KOPT-K1 (cell line): ENCODE results near the gene DLG2.

Source experiments
- H3K27ac ChIP-seq: fragments of 200-600 bp; sonication (generic); 2 replicates; pipeline ENCODE4 v1.5.1; 2016; ENCODE audit warnings: antibody characterized with exemption, mild to moderate bottlenecking, low read depth, low read length; ENCODE audit not compliant: poor library complexity, severe bottlenecking
- H3K36me3 ChIP-seq: fragments of 200-600 bp; sonication (generic); 2 replicates; pipeline ENCODE4 v1.5.1; 2017; ENCODE audit warnings: antibody characterized with exemption, mild to moderate bottlenecking, low read length, moderate library complexity; ENCODE audit not compliant: insufficient read depth
- H3K9me3 ChIP-seq: fragments of 200-600 bp; sonication (generic); 2 replicates; pipeline ENCODE4 v1.5.1; 2017; ENCODE audit warnings: antibody characterized with exemption, low read length, mild to moderate bottlenecking; ENCODE audit not compliant: insufficient read depth, poor library complexity, severe bottlenecking

The DLG2 gene

GRCh38 chr11:83845797-83846196, 1781.3 kb downstream of the DLG2 start:
- H3K9me3 ChIP-seq, result no peaks in the 10 kb centered on the region
- H3K27ac ChIP-seq, result no peak overlapping the region
- H3K36me3 ChIP-seq, result no peaks in the 10 kb centered on the region

GRCh38 chr11:83840326-83840725, 1786.8 kb downstream of the DLG2 start:
- Histone ChIP-seq H3K36me3 (no peaks in the 10 kb centered on the region), H3K9me3 (no peaks in the 10 kb centered on the region), H3K27ac (no peak overlapping the region)

- no peak overlapping the region for H3K27ac ChIP-seq
- H3K9me3 ChIP-seq, result no peaks in the 10 kb centered on the region
- H3K36me3 ChIP-seq, result no peaks in the 10 kb centered on the region
Observed at GRCh38 chr11:83836883-83837654, 1790.1 kb downstream of the DLG2 start.

GRCh38 chr11:83836065-83836464, 1791.1 kb downstream of the DLG2 start:
- Histone ChIP-seq H3K36me3 (no peaks in the 10 kb centered on the region), H3K9me3 (no peaks in the 10 kb centered on the region), H3K27ac (no peak overlapping the region)

- Histone ChIP-seq H3K27ac (no peak overlapping the region), H3K36me3 (no peaks in the 10 kb centered on the region)
Observed at GRCh38 chr11:83835423-83835822, 1791.7 kb downstream of the DLG2 start.

GRCh38 chr11:83831929-83832328, 1795.2 kb downstream of the DLG2 start:
- Histone ChIP-seq H3K27ac (no peak overlapping the region), H3K36me3 (no peaks in the 10 kb centered on the region), H3K9me3 (no peaks in the 10 kb centered on the region)

More at GRCh38 chr11:83835423-83835822, 1791.7 kb downstream of the DLG2 start:
- no peaks in the 10 kb centered on the region for H3K9me3 ChIP-seq

GRCh38 chr11:83827940-83828554, 1799.1 kb downstream of the DLG2 start:
- no peaks in the 10 kb centered on the region for H3K9me3 ChIP-seq
- no peak overlapping the region for H3K27ac ChIP-seq
- H3K36me3 ChIP-seq, result no peaks in the 10 kb centered on the region

GRCh38 chr11:83827520-83827919, 1799.6 kb downstream of the DLG2 start:
- H3K9me3 ChIP-seq, result no peaks in the 10 kb centered on the region
- no peak overlapping the region for H3K27ac ChIP-seq
- no peaks in the 10 kb centered on the region for H3K36me3 ChIP-seq

GRCh38 chr11:83826078-83826477, 1801.1 kb downstream of the DLG2 start:
- no peak overlapping the region for H3K27ac ChIP-seq
- no peaks in the 10 kb centered on the region for H3K9me3 ChIP-seq

GRCh38 chr11:83823461-83824025, 1803.6 kb downstream of the DLG2 start:
- Histone ChIP-seq H3K27ac (no peak overlapping the region), H3K9me3 (no peaks in the 10 kb centered on the region), H3K36me3 (no peaks in the 10 kb centered on the region)

More at GRCh38 chr11:83826078-83826477, 1801.1 kb downstream of the DLG2 start:
- no peaks in the 10 kb centered on the region for H3K36me3 ChIP-seq

- Histone ChIP-seq H3K9me3 (no peaks in the 10 kb centered on the region), H3K36me3 (no peaks in the 10 kb centered on the region), H3K27ac (no peak overlapping the region)
Observed at GRCh38 chr11:83819931-83820549, 1807.1 kb downstream of the DLG2 start.

- no peak overlapping the region for H3K27ac ChIP-seq
- no peaks in the 10 kb centered on the region for H3K9me3 ChIP-seq
- H3K36me3 ChIP-seq, result no peaks in the 10 kb centered on the region
Observed at GRCh38 chr11:83818349-83818748, 1808.8 kb downstream of the DLG2 start.

- no peak overlapping the region for H3K27ac ChIP-seq
- H3K9me3 ChIP-seq, result no peaks in the 10 kb centered on the region
- no peaks in the 10 kb centered on the region for H3K36me3 ChIP-seq
Observed at GRCh38 chr11:83816572-83817187, 1810.5 kb downstream of the DLG2 start.

GRCh38 chr11:83815736-83816135, 1811.4 kb downstream of the DLG2 start:
- Histone ChIP-seq H3K36me3 (no peaks in the 10 kb centered on the region), H3K9me3 (no peaks in the 10 kb centered on the region), H3K27ac (no peak overlapping the region)

- Histone ChIP-seq H3K9me3 (no peaks in the 10 kb centered on the region), H3K27ac (no peak overlapping the region), H3K36me3 (no peaks in the 10 kb centered on the region)
Observed at GRCh38 chr11:83813296-83813695, 1813.8 kb downstream of the DLG2 start.
